BJ (cell line): ENCODE results near the gene DIPK1C. TPM values are rescaled to one million over a fixed set of nuclear protein-coding genes. Genes with fewer than 3 reads are reported as not detected.
A peak's percentile ranks its signal among the peaks of the same experiment; 100 is the strongest.

Experiments used
- CTCF ChIA-PET: fragments of 350-600 bp; formaldehyde crosslinking; extraction: SDS; loops from one replicate; lab custom pipeline; 2021; ENCODE audit warnings: antibody characterized with exemption, inconsistent platforms; lab: Yijun Ruan, JAX
- POLR2A ChIA-PET: fragments of 300-600 bp; sonication (Branson Sonifier 250); formaldehyde crosslinking; extraction: SDS; loops from one replicate; lab custom pipeline; 2021; ENCODE audit warnings: antibody characterized with exemption; lab: Charles Lee
- DNase-seq: peaks from one replicate; pipeline ENCODE4 v3.0.0-alpha.2; 2011; ENCODE audit warnings: low read depth
- H3K27me3 ChIP-seq: 2 replicates; pipeline ENCODE4 v1.6.0; 2011; ENCODE audit warnings: low read length; ENCODE audit not compliant: control insufficient read depth, insufficient read depth
- H3K36me3 ChIP-seq: 2 replicates; pipeline ENCODE4 v1.5.1; 2011; ENCODE audit warnings: low read length; ENCODE audit not compliant: control insufficient read depth, insufficient read depth
- H3K4me3 ChIP-seq: 2 replicates; pipeline ENCODE4 v1.5.1; 2011; ENCODE audit warnings: low read depth, mild to moderate bottlenecking, control low read depth, low read length
- CTCF ChIP-seq: IDR thresholded peaks from 2 replicates; pipeline ENCODE4 v1.5.1; 2011; ENCODE audit warnings: low read depth, mild to moderate bottlenecking, control low read depth, inconsistent platforms, low read length, moderate library complexity; ENCODE audit not compliant: insufficient read depth
- polyA plus RNA-seq: library from polyadenylated mRNA; depleted of rRNA; stranded (reverse); fragments of >200 nt; gene quantifications from 2 replicates; pipeline ENCODE4 v1.2.3, GENCODE V29; 2011

DIPK1C gene
- polyA plus RNA-seq, 1 experiment, result not detected

GRCh38 chr18:74459889-74460288 is 2.8 kb upstream of the DIPK1C start:
- no peak for DNase-seq
- CTCF ChIA-PET, result interaction anchor here (1.0 to 2.0 kb wide), 2 partner anchors 16 to 19 kb away, joined by 3 to 4 read pairs; no protein-coding TSS in a partner anchor
- peak; percentile 34 for TF ChIP-seq CTCF
- Histone ChIP-seq H3K27me3 (peaks cover 24% of the 10 kb centered on the region), H3K4me3 (no peak overlapping the region), H3K36me3 (no peaks in the 10 kb centered on the region)
- POLR2A ChIA-PET, result no interaction called here

GRCh38 chr18:74457725-74458421 is 765 bp upstream of the DIPK1C start:
- ChIA-PET CTCF (no interaction called here), POLR2A (no interaction called here)
- no peak for DNase-seq
- H3K4me3 ChIP-seq, result no peak overlapping the region
- no peaks in the 10 kb centered on the region for H3K36me3 ChIP-seq
- TF ChIP-seq CTCF, result no peak
- peaks cover 23% of the 10 kb centered on the region for H3K27me3 ChIP-seq

- ChIA-PET CTCF (interaction anchor here (0.7 kb wide), 1 partner anchor 141 kb away, joined by 3 read pairs; no protein-coding TSS in a partner anchor), POLR2A (no interaction called here)
- Histone ChIP-seq H3K4me3 (no peak overlapping the region), H3K27me3 (peaks cover 23% of the 10 kb centered on the region), H3K36me3 (no peaks in the 10 kb centered on the region)
- TF ChIP-seq CTCF, result no peak
- DNase-seq, result no peak
Measured at GRCh38 chr18:74456349-74457042, 612 bp downstream of the DIPK1C start.

- Histone ChIP-seq H3K4me3 (no peak overlapping the region), H3K36me3 (no peaks in the 10 kb centered on the region), H3K27me3 (peaks cover 24% of the 10 kb centered on the region)
- TF ChIP-seq CTCF, result no peak
- no peak for DNase-seq
- POLR2A ChIA-PET, result no interaction called here
- CTCF ChIA-PET, result interaction anchor here (0.7 kb wide), 1 partner anchor 141 kb away, joined by 3 read pairs; no protein-coding TSS in a partner anchor
Measured at GRCh38 chr18:74456017-74456348, 1.1 kb downstream of the DIPK1C start.

GRCh38 chr18:74455386-74455785 is 1.7 kb downstream of the DIPK1C start:
- CTCF ChIA-PET, result no interaction called here
- H3K27me3 ChIP-seq, result peaks cover 23% of the 10 kb centered on the region
- H3K4me3 ChIP-seq, result no peak overlapping the region
- TF ChIP-seq CTCF, result no peak
- H3K36me3 ChIP-seq, result no peaks in the 10 kb centered on the region
- DNase-seq, result no peak
- POLR2A ChIA-PET, result no interaction called here
